ENCODE measurements around the gene PCSK9. TPM values are rescaled to one million over a fixed set of nuclear protein-coding genes. Genes with fewer than 3 reads are reported as not detected.

The PCSK9 gene
- total and polyA plus RNA-seq, 2 of the 4 experiments (the other 2 are of a cell fraction): under 0.01 to 0.17 TPM

DNA sequence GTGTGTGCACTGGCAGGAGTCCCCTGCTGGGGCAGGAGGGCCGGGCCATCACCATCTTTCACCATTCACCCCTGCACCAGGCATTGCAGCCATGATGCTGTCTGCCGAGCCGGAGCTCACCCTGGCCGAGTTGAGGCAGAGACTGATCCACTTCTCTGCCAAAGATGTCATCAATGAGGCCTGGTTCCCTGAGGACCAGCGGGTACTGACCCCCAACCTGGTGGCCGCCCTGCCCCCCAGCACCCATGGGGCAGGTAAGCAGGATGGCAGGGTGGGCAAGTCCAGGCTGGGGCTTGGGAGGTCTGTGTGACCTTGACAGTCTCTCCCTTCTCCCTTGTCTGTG, 18.6 kb downstream of the PCSK9 start:
- intact Hi-C loops (cut with micrococcal nuclease) (no loop called here), dilution Hi-C loops (cut with HindIII; ENCODE audit: low sequenced_read_pairs, unreplicated experiment) (no loop called here), in situ Hi-C loops (cut with MboI; ENCODE audit: low sequenced_read_pairs) (no loop called here)
- Histone ChIP-seq H3K56ac (ENCODE audit: extremely low read depth, insufficient read depth, low read length) (no peak overlapping the region), H3K4ac (ENCODE audit: low read depth, low read length) (no peak overlapping the region), H3K4me3 (ENCODE audit: insufficient read depth, low read depth, low read length) (no peak overlapping the region), H3K18ac (ENCODE audit: low read depth, low read length) (no peak overlapping the region), H3K36me3 (ENCODE audit: control insufficient read depth, insufficient read depth, low read length) (no peaks in the 10 kb centered on the region), H4K91ac (ENCODE audit: insufficient read depth, low read depth, low read length) (no peak overlapping the region), H3K9ac (ENCODE audit: low read depth, low read length) (no peak overlapping the region), H3K9me1 (ENCODE audit: insufficient read depth, low read length) (0 out of 2 replicates have a peak, but pooled peaks cover 7% of the 10 kb centered on the region), H3K23ac (ENCODE audit: low read depth, low read length) (no peak overlapping the region), H2AK9ac (replicated peaks; ENCODE audit: low read depth, low read length, poor library complexity) (no peak overlapping the region), H2AFZ (replicated peaks; ENCODE audit: low read length, poor library complexity) (no peak overlapping the region), H3K4me2 (ENCODE audit: low read depth, low read length) (no peak overlapping the region), H3K14ac (replicated peaks; ENCODE audit: low read depth, low read length) (no peak overlapping the region), H4K5ac (ENCODE audit: low read depth, low read length) (no peak overlapping the region), H3K9me3 (ENCODE audit: control insufficient read depth, insufficient read depth, low read length) (no peaks in the 10 kb centered on the region), H3K27me3 (ENCODE audit: control insufficient read depth, insufficient read depth, low read length) (peaks cover 24% of the 10 kb centered on the region), H2AK5ac (ENCODE audit: low read depth, low read length) (no peak overlapping the region), H3K4me1 (ENCODE audit: control insufficient read depth, insufficient read depth, low read length) (no peaks in the 10 kb centered on the region), H2BK15ac (ENCODE audit: low read depth, low read length) (no peak overlapping the region), H2BK120ac (ENCODE audit: low read depth, low read length) (no peak overlapping the region), H4K20me1 (ENCODE audit: insufficient read depth, low read length) (no peaks in the 10 kb centered on the region), H2BK20ac (ENCODE audit: low read depth, low read length) (no peak overlapping the region), H3K79me1 (ENCODE audit: low read depth in 1 of 2, low read length in 2 of 2) (no peaks in the 10 kb centered on the region), H2BK5ac (ENCODE audit: low read depth, low read length, poor library complexity, severe bottlenecking) (no peak overlapping the region), H3K27ac (ENCODE audit: insufficient read depth, low read length) (no peak overlapping the region), H4K8ac (ENCODE audit: low read depth in 2 of 2, low read length in 2 of 2) (no peak overlapping the region)
- TF ChIP-seq, protein P1, sequence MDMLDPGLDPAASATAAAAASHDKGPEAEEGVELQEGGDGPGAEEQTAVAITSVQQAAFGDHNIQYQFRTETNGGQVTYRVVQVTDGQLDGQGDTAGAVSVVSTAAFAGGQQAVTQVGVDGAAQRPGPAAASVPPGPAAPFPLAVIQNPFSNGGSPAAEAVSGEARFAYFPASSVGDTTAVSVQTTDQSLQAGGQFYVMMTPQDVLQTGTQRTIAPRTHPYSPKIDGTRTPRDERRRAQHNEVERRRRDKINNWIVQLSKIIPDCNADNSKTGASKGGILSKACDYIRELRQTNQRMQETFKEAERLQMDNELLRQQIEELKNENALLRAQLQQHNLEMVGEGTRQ (IDR thresholded peaks at IDR 0.05; ENCODE audit: low read depth, low read length): no peak
- TF ChIP-seq RCOR1 (IDR thresholded peaks at IDR 0.05; ENCODE audit: insufficient replicate concordance, low read length): no peak
- TF ChIP-seq CEBPB (IDR thresholded peaks at IDR 0.05; ENCODE audit: low read depth, low read length): no peak
- TF ChIP-seq RAD21 (IDR thresholded peaks at IDR 0.05; ENCODE audit: low read length): no peak
- no peak for TF ChIP-seq RFX5 (IDR thresholded peaks at IDR 0.05; ENCODE audit: low read depth, low read length)
- no peak for TF ChIP-seq MAFK (IDR thresholded peaks at IDR 0.05; ENCODE audit: low read depth, low read length)
- TF ChIP-seq POLR2A (IDR thresholded peaks at IDR 0.05; ENCODE audit: low read depth, low read length): no peak
- no peak for TF ChIP-seq FOS (IDR thresholded peaks at IDR 0.05; ENCODE audit: low read depth, low read length)
- TF ChIP-seq CHD1 (IDR thresholded peaks at IDR 0.05; ENCODE audit: low read depth, low read length): no peak
- no peak for TF ChIP-seq BHLHE40 (IDR thresholded peaks at IDR 0.05; ENCODE audit: low read depth, low read length)
- TF ChIP-seq MXI1 (IDR thresholded peaks at IDR 0.05; ENCODE audit: borderline replicate concordance, low read depth, low read length): no peak
- TF ChIP-seq MAZ (IDR thresholded peaks at IDR 0.05; ENCODE audit: borderline replicate concordance, low read depth, low read length): no peak
- TF ChIP-seq, protein P2, sequence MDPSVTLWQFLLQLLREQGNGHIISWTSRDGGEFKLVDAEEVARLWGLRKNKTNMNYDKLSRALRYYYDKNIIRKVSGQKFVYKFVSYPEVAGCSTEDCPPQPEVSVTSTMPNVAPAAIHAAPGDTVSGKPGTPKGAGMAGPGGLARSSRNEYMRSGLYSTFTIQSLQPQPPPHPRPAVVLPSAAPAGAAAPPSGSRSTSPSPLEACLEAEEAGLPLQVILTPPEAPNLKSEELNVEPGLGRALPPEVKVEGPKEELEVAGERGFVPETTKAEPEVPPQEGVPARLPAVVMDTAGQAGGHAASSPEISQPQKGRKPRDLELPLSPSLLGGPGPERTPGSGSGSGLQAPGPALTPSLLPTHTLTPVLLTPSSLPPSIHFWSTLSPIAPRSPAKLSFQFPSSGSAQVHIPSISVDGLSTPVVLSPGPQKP (IDR thresholded peaks at IDR 0.05; ENCODE audit: borderline replicate concordance, low read depth, low read length): no peak
- TF ChIP-seq, protein P3, sequence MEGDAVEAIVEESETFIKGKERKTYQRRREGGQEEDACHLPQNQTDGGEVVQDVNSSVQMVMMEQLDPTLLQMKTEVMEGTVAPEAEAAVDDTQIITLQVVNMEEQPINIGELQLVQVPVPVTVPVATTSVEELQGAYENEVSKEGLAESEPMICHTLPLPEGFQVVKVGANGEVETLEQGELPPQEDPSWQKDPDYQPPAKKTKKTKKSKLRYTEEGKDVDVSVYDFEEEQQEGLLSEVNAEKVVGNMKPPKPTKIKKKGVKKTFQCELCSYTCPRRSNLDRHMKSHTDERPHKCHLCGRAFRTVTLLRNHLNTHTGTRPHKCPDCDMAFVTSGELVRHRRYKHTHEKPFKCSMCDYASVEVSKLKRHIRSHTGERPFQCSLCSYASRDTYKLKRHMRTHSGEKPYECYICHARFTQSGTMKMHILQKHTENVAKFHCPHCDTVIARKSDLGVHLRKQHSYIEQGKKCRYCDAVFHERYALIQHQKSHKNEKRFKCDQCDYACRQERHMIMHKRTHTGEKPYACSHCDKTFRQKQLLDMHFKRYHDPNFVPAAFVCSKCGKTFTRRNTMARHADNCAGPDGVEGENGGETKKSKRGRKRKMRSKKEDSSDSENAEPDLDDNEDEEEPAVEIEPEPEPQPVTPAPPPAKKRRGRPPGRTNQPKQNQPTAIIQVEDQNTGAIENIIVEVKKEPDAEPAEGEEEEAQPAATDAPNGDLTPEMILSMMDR (conservative IDR thresholded peaks at IDR 0.05; ENCODE audit: low read depth, low read length): no peak
- BruUV-seq (replicated peaks): no TSS peak
- no CpG with 5 or more reads among the region's 6 CpGs for WGBS, 2 experiments (ENCODE audit: extremely low coverage in 2 of 2, insufficient read length in 1 of 2)
- ATAC-seq (ENCODE audit: low read depth) (no peak), DNase-seq (no peak)
- ChIA-PET CTCF (no interaction called here), POLR2A (ENCODE audit: unreplicated experiment) (no interaction called here)

All from IMR-90 (cell line).